Muscle of leg (tissue), 11 donors: Measurements from ENCODE around the gene PPARD. TPM values are rescaled to one million over a fixed set of nuclear protein-coding genes. Genes with fewer than 3 reads are reported as not detected.
"Not testable (repeated sequence)": the region's sequence is repeated elsewhere in the genome, so short reads cannot be mapped to it uniquely, and the experiment has no call there.

Source experiments
- DNase-seq: peaks from one replicate; pipeline ENCODE4 v3.0.0; 2013
- H3K27ac ChIP-seq: one replicate; pipeline ENCODE4 v1.5.1; 2013; ENCODE audit warnings: mild to moderate bottlenecking, low read length, control low read depth
- H3K27me3 ChIP-seq: one replicate; pipeline ENCODE4 v1.6.1; 2013; ENCODE audit warnings: low read length; ENCODE audit not compliant: control insufficient read depth, insufficient read depth
- H3K36me3 ChIP-seq: one replicate; pipeline ENCODE4 v1.6.1; 2013; ENCODE audit warnings: low read length; ENCODE audit not compliant: control insufficient read depth, insufficient read depth
- H3K4me1 ChIP-seq: one replicate; pipeline ENCODE4 v1.6.1; 2013; ENCODE audit warnings: low read length; ENCODE audit not compliant: control insufficient read depth, insufficient read depth
- H3K4me3 ChIP-seq: one replicate; pipeline ENCODE4 v1.5.1; 2013; ENCODE audit warnings: low read length, control low read depth
- H3K9me3 ChIP-seq: replicated peaks from 2 replicates; pipeline ENCODE4 v1.6.1; 2013; ENCODE audit warnings: low read depth, low read length; ENCODE audit not compliant: control insufficient read depth
- whole genome bisulfite sequencing: methylation state at CpG from one replicate; pipeline ENCODE4 v1.1.5; 2013; ENCODE audit warnings: missing lambda C conversion rate; ENCODE audit not compliant: insufficient coverage; 5-methylcytosine and 5-hydroxymethylcytosine counted together
- polyA plus RNA-seq, 8 donors: library from polyadenylated mRNA; unstranded; fragments of 120-200 nt; gene quantifications; one replicate each; pipeline versions ENCODE4 v1.2.1 to v1.2.3, GENCODE V29; 2013; ENCODE audit warnings: inconsistent platforms in 1 of 8, low replicate concordance in 1 of 8; ENCODE audit not compliant: insufficient read length in 8 of 8, insufficient read depth in 1 of 8
- total RNA-seq: library from RNA; stranded (reverse); fragments of 120-200 nt; gene quantifications from one replicate; pipeline ENCODE4 v1.2.4, GENCODE V29; 2013

Gene PPARD
- total and polyA plus RNA-seq, 9 donors: 5.9 to 26.4 (median 21.8) TPM

- H3K27me3 ChIP-seq: peaks cover 3% of the 10 kb centered on the region
- WGBS: no CpG with 5 or more reads among the region's 1 CpG
- H3K9me3 ChIP-seq: peaks cover 2% of the 10 kb centered on the region
- peaks cover 2% of the 10 kb centered on the region for H3K4me1 ChIP-seq
- H3K36me3 ChIP-seq: no peaks in the 10 kb centered on the region
- H3K4me3 ChIP-seq: no peak overlapping the region
- H3K27ac ChIP-seq: no peak overlapping the region
- DNase-seq: no peak
These were observed 14.1 kb upstream of the PPARD start for GRCh38 chr6:35328108-35328723.

GRCh38 chr6:35328965-35329364 lies 13.4 kb upstream of the PPARD start:
- H3K36me3 ChIP-seq, DNase-seq, H3K4me1 ChIP-seq, H3K27ac ChIP-seq, H3K9me3 ChIP-seq, H3K27me3 ChIP-seq, H3K4me3 ChIP-seq: not testable (repeated sequence)
- WGBS: 100% methylated on average over 5 of the region's 8 CpGs

- peaks cover 2% of the 10 kb centered on the region for H3K4me1 ChIP-seq
- H3K9me3 ChIP-seq: peaks cover 2% of the 10 kb centered on the region
- no peak overlapping the region for H3K4me3 ChIP-seq
- no peak for DNase-seq
- H3K36me3 ChIP-seq: no peaks in the 10 kb centered on the region
- H3K27ac ChIP-seq: no peak overlapping the region
- WGBS: 87% methylated on average over 6 of the region's 9 CpGs
- H3K27me3 ChIP-seq: peaks cover 3% of the 10 kb centered on the region
These were observed 11.7 kb upstream of the PPARD start for GRCh38 chr6:35330541-35331119.

GRCh38 chr6:35332074-35332887 lies 10.1 kb upstream of the PPARD start:
- not testable (repeated sequence) for H3K36me3 ChIP-seq, H3K27ac ChIP-seq, H3K4me1 ChIP-seq, H3K4me3 ChIP-seq, DNase-seq, H3K9me3 ChIP-seq, H3K27me3 ChIP-seq
- WGBS: 83% methylated on average over 6 of the region's 9 CpGs

GRCh38 chr6:35341557-35341956 lies 801 bp upstream of the PPARD start:
- Histone ChIP-seq H3K27me3 (no peaks in the 10 kb centered on the region), H3K27ac (no peak overlapping the region), H3K9me3 (no peaks in the 10 kb centered on the region), H3K36me3 (peaks cover 12% of the 10 kb centered on the region), H3K4me3 (no peak overlapping the region), H3K4me1 (peaks cover 33% of the 10 kb centered on the region)
- no peak for DNase-seq
- no CpG with 5 or more reads among the region's 13 CpGs for WGBS

GRCh38 chr6:35343092-35343834 lies 905 bp downstream of the PPARD start:
- H3K4me3 ChIP-seq: peak overlapping the region; percentile 56
- peaks cover 37% of the 10 kb centered on the region for H3K4me1 ChIP-seq
- DNase-seq: peak; percentile 68
- no peaks in the 10 kb centered on the region for H3K9me3 ChIP-seq
- H3K27me3 ChIP-seq: no peaks in the 10 kb centered on the region
- H3K36me3 ChIP-seq: peaks cover 20% of the 10 kb centered on the region
- WGBS: 4% methylated on average over 5 of the region's 13 CpGs
- peak overlapping the region; percentile 87 for H3K27ac ChIP-seq

GRCh38 chr6:35343835-35344550 lies 1.6 kb downstream of the PPARD start:
- DNase-seq: no peak

GRCh38 chr6:35351422-35351821 lies 9.1 kb downstream of the PPARD start:
- H3K4me3 ChIP-seq: no peak overlapping the region
- no CpG with 5 or more reads among the region's 4 CpGs for WGBS
- H3K36me3 ChIP-seq: peaks cover 42% of the 10 kb centered on the region
- no peak for DNase-seq
- H3K27me3 ChIP-seq: no peaks in the 10 kb centered on the region
- H3K9me3 ChIP-seq: no peaks in the 10 kb centered on the region
- no peak overlapping the region for H3K27ac ChIP-seq
- H3K4me1 ChIP-seq: peaks cover 6% of the 10 kb centered on the region

More at GRCh38 chr6:35343835-35344550, 1.6 kb downstream of the PPARD start:
- Histone ChIP-seq H3K4me1 (peaks cover 37% of the 10 kb centered on the region), H3K36me3 (peaks cover 26% of the 10 kb centered on the region), H3K9me3 (no peaks in the 10 kb centered on the region), H3K27me3 (no peaks in the 10 kb centered on the region), H3K4me3 (peak overlapping the region; percentile 56), H3K27ac (peak overlapping the region; percentile 87)
- no CpG with 5 or more reads among the region's 6 CpGs for WGBS

- DNase-seq: no peak
- Histone ChIP-seq H3K27ac (no peak overlapping the region), H3K9me3 (no peaks in the 10 kb centered on the region), H3K36me3 (peaks cover 44% of the 10 kb centered on the region), H3K4me3 (no peak overlapping the region), H3K27me3 (no peaks in the 10 kb centered on the region), H3K4me1 (peaks cover 6% of the 10 kb centered on the region)
- 100% methylated on average over 1 of the region's 2 CpGs for WGBS
These were observed 10.4 kb downstream of the PPARD start for GRCh38 chr6:35352735-35353134.
